Activated naive CD4-positive, alpha-beta T cell treated with anti-CD3 and anti-CD28 coated beads, Interleukin-2, amount 50 U/mL, for 72 hours (primary cell): ENCODE measurements around the gene SETDB1. TPM values are rescaled to one million over a fixed set of nuclear protein-coding genes. Genes with fewer than 3 reads are reported as not detected.

Experiments used
- ATAC-seq, 2 donors: fragments of 150-1000 bp; cut with Tn5 transposase; 2 replicates each; pipeline ENCODE4 v1.10.0; 2021; ENCODE audit warnings: mild to moderate bottlenecking in 2 of 2, moderate library complexity in 2 of 2
- DNase-seq, 2 donors: peaks; one replicate each; pipeline ENCODE4 v3.0.0; 2021 to 2022; ENCODE audit warnings: low spot score in 2 of 2
- H3K27ac Mint-ChIP-seq, 2 donors: one replicate each; pipeline ENCODE4 v1.8.0; 2022; ENCODE audit warnings: mild to moderate bottlenecking in 2 of 2, mixed read lengths in 2 of 2
- H3K36me3 Mint-ChIP-seq, 2 donors: one replicate each; pipeline ENCODE4 v1.8.0; 2022; ENCODE audit warnings: mixed read lengths in 2 of 2
- H3K9me3 Mint-ChIP-seq, 2 donors: one replicate each; pipeline ENCODE4 v1.8.0; 2022; ENCODE audit warnings: mixed read lengths in 2 of 2
- total RNA-seq, 2 donors: library from RNA; stranded (reverse); gene quantifications; one replicate each; pipeline ENCODE4 v1.2.3, GENCODE V29; 2022

SETDB1 gene
- total RNA-seq, 2 donors from 2014 or later = 57.4 to 73.6 TPM

GRCh38 chr1:150968491-150968890 is 42.3 kb downstream of the SETDB1 start:
- no peak for ATAC-seq
- Mint-ChIP-seq H3K9me3 (no peaks in the 10 kb centered on the region), H3K27ac (no peak overlapping the region), H3K36me3 (peaks cover 13 to 35% of the 10 kb centered on the region in 2 donors)
- no peak for DNase-seq

DNA sequence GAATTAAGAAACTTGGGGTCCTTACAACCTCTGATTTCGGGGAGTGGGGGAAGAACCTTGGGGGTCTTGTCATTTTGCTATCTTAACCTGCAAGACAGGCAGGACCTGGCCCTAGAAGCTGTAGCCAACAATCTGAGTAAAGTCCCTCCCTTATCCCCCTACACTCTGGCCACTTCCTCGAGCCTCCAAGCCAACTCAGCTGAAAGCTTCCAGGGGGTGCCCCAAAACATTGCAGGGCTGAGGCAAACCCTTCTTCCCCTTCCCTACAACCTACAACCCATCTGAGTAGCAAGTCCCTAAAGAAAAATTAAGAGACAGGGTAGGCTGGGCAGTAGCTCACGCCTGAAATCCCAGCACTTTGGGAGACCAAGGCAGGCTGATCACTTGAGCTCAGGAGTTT is 43.5 kb downstream of the SETDB1 start:
- Mint-ChIP-seq H3K27ac (peak overlapping the region in 1 of 2 donors; percentile 65), H3K9me3 (no peaks in the 10 kb centered on the region), H3K36me3 (peaks cover 17 to 35% of the 10 kb centered on the region in 2 donors)
- no peak for DNase-seq
- no peak for ATAC-seq

GRCh38 chr1:150970808-150971582 is 44.8 kb downstream of the SETDB1 start:
- Mint-ChIP-seq H3K36me3 (peaks cover 17 to 32% of the 10 kb centered on the region in 2 donors), H3K27ac (peak overlapping the region; percentile 88 to 89), H3K9me3 (no peaks in the 10 kb centered on the region)
- DNase-seq (no peak), ATAC-seq (no peak)

GRCh38 chr1:150971583-150972416 is 45.6 kb downstream of the SETDB1 start:
- no peak for DNase-seq
- peaks cover 17 to 32% of the 10 kb centered on the region in 2 donors for H3K36me3 Mint-ChIP-seq

DNA sequence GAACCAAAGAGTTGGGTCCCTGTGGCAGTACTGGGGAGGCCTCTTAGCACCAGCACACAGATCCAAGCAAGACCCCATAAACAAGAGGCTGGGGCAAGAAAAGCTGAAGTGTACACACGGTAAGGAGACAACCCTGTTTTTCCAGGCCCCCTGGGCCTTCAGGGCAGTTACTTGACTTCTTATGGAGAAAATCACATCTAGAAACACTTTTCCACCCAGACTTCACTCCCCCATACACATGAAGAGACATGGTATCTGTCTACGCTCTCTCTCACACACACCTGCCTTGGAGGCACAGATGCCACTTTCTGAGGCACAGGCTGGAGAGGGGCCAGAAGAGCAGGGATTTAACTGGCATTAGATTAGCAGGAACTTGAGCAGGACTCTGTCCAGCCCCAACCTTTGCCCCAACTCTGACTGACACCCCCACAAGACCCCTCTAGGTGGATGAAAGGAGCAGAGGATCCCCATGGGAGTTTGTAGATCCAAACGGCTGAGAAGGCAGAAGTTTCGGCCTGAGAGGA is 46.3 kb downstream of the SETDB1 start:
- peaks cover 17 to 26% of the 10 kb centered on the region in 2 donors for H3K36me3 Mint-ChIP-seq
- DNase-seq = no peak
- peak overlapping the region; percentile 88 to 96 for H3K27ac Mint-ChIP-seq
- ATAC-seq = no peak
- no peaks in the 10 kb centered on the region for H3K9me3 Mint-ChIP-seq

More at GRCh38 chr1:150971583-150972416, 45.6 kb downstream of the SETDB1 start:
- ATAC-seq = no peak
- Mint-ChIP-seq H3K27ac (peak overlapping the region; percentile 88 to 96), H3K9me3 (no peaks in the 10 kb centered on the region)

DNA sequence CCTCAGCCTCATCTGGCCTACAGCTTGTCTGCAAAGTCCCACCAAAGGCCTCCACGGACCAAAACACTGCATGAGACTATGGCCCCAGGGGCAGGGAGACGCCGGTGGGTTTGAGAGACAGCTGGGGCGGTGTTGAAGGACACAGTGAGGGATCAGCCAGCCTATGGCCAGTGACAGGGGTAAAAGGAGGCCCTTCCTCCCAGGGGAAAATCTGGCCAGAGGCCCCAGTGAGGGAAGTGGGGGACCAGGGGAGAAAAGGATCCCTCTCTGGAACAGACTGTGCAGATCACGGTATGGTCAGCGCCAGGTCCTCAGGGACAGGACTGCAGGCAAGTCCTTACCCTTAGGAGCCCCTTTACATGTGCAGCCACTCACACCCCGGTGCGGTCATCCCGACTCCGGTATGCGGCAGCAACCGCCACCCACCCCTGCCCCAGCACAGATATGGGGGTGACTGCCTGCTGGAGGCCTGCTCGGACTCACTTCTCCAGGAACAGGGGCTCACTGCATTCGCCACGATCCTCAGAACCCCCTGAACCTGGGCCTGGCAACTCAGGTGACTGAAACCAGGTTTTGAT is 47.2 kb downstream of the SETDB1 start:
- DNase-seq (peak in 1 of 2 donors; percentile 67), ATAC-seq (peak; percentile 10)
- Mint-ChIP-seq H3K9me3 (no peaks in the 10 kb centered on the region), H3K27ac (peak overlapping the region; percentile 88 to 96), H3K36me3 (peaks cover 17 to 18% of the 10 kb centered on the region in 2 donors)

DNA sequence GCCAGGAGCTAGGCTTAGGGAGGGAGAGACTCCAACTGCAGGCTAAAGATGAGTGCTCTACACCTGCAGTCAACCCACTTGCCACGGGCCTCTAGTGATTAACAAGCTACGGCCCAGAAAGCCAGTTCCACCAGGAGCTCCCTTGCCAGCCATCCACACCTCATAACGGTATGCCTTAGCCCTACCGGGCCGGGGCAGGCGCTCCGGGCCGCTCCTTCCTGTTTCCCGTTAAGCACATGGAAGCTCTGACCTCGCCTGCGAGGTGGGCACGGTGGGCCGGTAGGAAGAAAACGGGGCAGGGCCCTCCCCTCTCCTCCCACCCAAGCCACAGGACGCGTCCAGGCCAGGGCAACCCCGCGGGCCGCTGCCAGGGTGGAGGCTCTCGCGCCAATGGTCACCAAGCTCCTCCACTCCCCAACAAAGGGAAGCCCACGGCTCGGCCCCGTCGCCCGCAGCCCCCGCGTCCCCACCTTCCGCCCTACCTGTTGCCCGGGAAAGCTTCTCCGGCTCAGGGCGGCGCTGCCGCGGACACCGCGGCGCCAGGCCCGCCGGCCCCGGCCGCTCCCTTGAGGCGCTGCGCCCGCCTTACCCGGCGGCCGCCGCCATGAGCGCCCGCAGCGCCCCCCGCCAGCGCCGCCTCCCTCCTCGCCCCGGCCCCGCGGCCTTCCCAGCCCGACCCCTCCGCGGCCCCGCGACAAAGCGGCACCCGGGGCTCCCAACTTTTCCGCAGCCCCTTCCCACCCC is 47.8 kb downstream of the SETDB1 start:
- DNase-seq (peak; percentile 57 to 64), ATAC-seq (peak; percentile 40 to 41)
- H3K36me3 Mint-ChIP-seq = peaks cover 17% of the 10 kb centered on the region in 2 donors
- peak overlapping the region; percentile 88 to 96 for H3K27ac Mint-ChIP-seq
- no peaks in the 10 kb centered on the region for H3K9me3 Mint-ChIP-seq

- peaks cover 17% of the 10 kb centered on the region in 2 donors for H3K36me3 Mint-ChIP-seq
- peak within 1 kb of the TSS; percentile 88 to 96 for H3K27ac Mint-ChIP-seq
- peak; percentile 47 to 69 for ATAC-seq
- H3K9me3 Mint-ChIP-seq = no peaks in the 10 kb centered on the region
- peak; percentile 62 to 77 for DNase-seq
Observed at GRCh38 chr1:150974580-150975478, 48.7 kb downstream of the SETDB1 start, which contains the start of gene CERS2. CERS2 (minus strand) TSS chr1:150974835; CDS start chr1:150969090, 5,745 bp downstream.

DNA sequence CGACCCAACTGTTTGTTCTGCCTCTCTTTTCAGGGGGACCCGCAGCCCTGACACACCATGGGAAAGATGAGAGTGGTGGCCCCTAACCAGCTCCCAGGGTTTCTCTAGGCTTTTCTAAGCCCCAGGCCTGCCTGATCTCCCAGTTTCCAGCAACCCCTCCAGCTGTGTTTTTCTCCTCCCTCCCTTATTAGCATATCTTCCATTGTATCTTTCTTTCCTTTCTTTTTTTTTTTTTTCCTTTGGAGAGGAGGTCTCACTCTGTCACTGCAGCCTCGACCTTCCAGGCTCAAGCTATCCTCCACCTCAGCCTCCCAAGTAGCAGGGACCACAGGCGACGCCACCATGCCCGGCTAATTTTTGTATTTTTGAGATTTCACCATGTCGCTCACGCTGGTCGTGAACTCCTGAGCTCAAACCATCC is 50.2 kb downstream of the SETDB1 start:
- Mint-ChIP-seq H3K9me3 (no peaks in the 10 kb centered on the region), H3K36me3 (peaks cover 17% of the 10 kb centered on the region in 2 donors), H3K27ac (peak overlapping the region in 1 of 2 donors; percentile 75)
- no peak for ATAC-seq
- DNase-seq = no peak

- ATAC-seq (peak; percentile 27 to 78), DNase-seq (peak; percentile 53 to 85)
- Mint-ChIP-seq H3K27ac (peak overlapping the region; percentile 75 to 83), H3K9me3 (no peaks in the 10 kb centered on the region), H3K36me3 (peaks cover 17% of the 10 kb centered on the region in 2 donors)
Observed at GRCh38 chr1:150976879-150977694, 50.9 kb downstream of the SETDB1 start.

GRCh38 chr1:150979092-150980056 is 53.2 kb downstream of the SETDB1 start:
- Mint-ChIP-seq H3K27ac (peak overlapping the region in 1 of 2 donors; percentile 54), H3K9me3 (no peaks in the 10 kb centered on the region), H3K36me3 (no peaks in the 10 kb centered on the region)
- ATAC-seq = peak; percentile 59 to 76
- peak; percentile 79 to 93 for DNase-seq

GRCh38 chr1:150981177-150981804 is 55.1 kb downstream of the SETDB1 start:
- no peaks in the 10 kb centered on the region for H3K9me3 Mint-ChIP-seq
- H3K36me3 Mint-ChIP-seq = no peaks in the 10 kb centered on the region
- ATAC-seq (no peak), DNase-seq (no peak)
- no peak overlapping the region for H3K27ac Mint-ChIP-seq
